ENCODE data around the gene SRGAP1.

GRCh38 chr12:63941166-63941800 lies 96.8 kb downstream of the SRGAP1 start:
- no peak for TF ChIP-seq CTCF (CRISPR knock-in tag; IDR thresholded peaks at IDR 0.05)
- no peak for TF ChIP-seq CHCHD3 (CRISPR knock-in tag; IDR thresholded peaks at IDR 0.05)
- TF ChIP-seq MAFK (conservative IDR thresholded peaks at IDR 0.05 in 1 of 2, IDR thresholded peaks at IDR 0.05 in 1 of 2; ENCODE audit: low read length in 2 of 2), result no peak
- no peak for TF ChIP-seq SCMH1 (CRISPR knock-in tag; IDR thresholded peaks at IDR 0.05; ENCODE audit: borderline replicate concordance)
- TF ChIP-seq ZNF274 (CRISPR knock-in tag; IDR thresholded peaks at IDR 0.05), result no peak
- TF ChIP-seq NR3C1 (CRISPR knock-in tag; IDR thresholded peaks at IDR 0.05), result no peak
- TF ChIP-seq ZFY (CRISPR knock-in tag; IDR thresholded peaks at IDR 0.05), result no peak
- no peak for TF ChIP-seq KDM2A (CRISPR knock-in tag; IDR thresholded peaks at IDR 0.05; ENCODE audit: borderline replicate concordance, low read depth)
- TF ChIP-seq JUNB (CRISPR knock-in tag; IDR thresholded peaks at IDR 0.05; ENCODE audit: borderline replicate concordance), result no peak
- TF ChIP-seq RAD51 (IDR thresholded peaks at IDR 0.05; ENCODE audit: borderline replicate concordance), result no peak
- no peak for TF ChIP-seq ZNF317 (CRISPR knock-in tag; IDR thresholded peaks at IDR 0.05)
- TF ChIP-seq POLR2A (IDR thresholded peaks at IDR 0.05; ENCODE audit: insufficient read depth in 1 of 2, low read depth in 2 of 2, low read length in 2 of 2), result no peak
